HCT116 (cell line): ENCODE results near the gene DLG5. TPM values are rescaled to one million over a fixed set of nuclear protein-coding genes. Genes with fewer than 3 reads are reported as not detected.

Source experiments
- ATAC-seq: fragments of 200-7000 bp; cut with Tn5 transposase; 2 replicates; pipeline ENCODE4 v1.9.1; 2020; ENCODE audit warnings: mild to moderate bottlenecking, moderate library complexity
- BruUV-seq: library from RNA; stranded (reverse); fragments of 400-500 nt; replicated peaks from 2 replicates; lab custom pipeline; 2021; lab: Mats Ljungman, UMichigan
- CTCF ChIA-PET: fragments of 300-600 bp; sonication (Branson Sonifier 250); formaldehyde crosslinking; loops from one replicate; lab custom pipeline; 2021; ENCODE audit warnings: antibody characterized with exemption; lab: Charles Lee
- POLR2A ChIA-PET: fragments of 300-600, 350-600 bp; sonication (Branson Sonifier 250); formaldehyde crosslinking; loops from one replicate; lab custom pipeline; 2021; ENCODE audit warnings: antibody characterized with exemption; lab: Charles Lee
- RAD21 ChIA-PET, 2 experiments: fragments of 300-600 bp; sonication (Branson Sonifier 250); formaldehyde crosslinking; loops; one replicate each; lab custom pipeline; 2023; ENCODE audit warnings: low total read pairs in 2 of 2; ENCODE audit not compliant: uncharacterized antibody in 2 of 2, unreplicated experiment in 2 of 2, low non-redundant PET in 1 of 2; lab: Charles Lee
- DNase-seq: peaks from one replicate; pipeline ENCODE4 v3.0.0-alpha.2; 2010; ENCODE audit warnings: low read depth, low spot score
- H2AFZ ChIP-seq: fragments of 200-600 bp; shearing (Covaris generic), sonication (generic); 2 replicates; pipeline ENCODE4 v1.6.1; 2017; ENCODE audit warnings: low read depth, mixed run types, mixed read lengths, antibody characterized with exemption, low read length; ENCODE audit not compliant: poor library complexity, severe bottlenecking
- H3K27ac ChIP-seq: 2 replicates; pipeline ENCODE4 v1.5.1; 2012; ENCODE audit warnings: low read depth, low read length
- H3K27me3 ChIP-seq: fragments of 200-600 bp; sonication (generic); 2 replicates; pipeline ENCODE4 v1.6.1; 2016; ENCODE audit warnings: mixed run types, low read length, mixed read lengths; ENCODE audit not compliant: insufficient read depth
- H3K36me3 ChIP-seq, 2 experiments: fragments of 200-500 bp in 1 of 2; fragments of 200-600 bp in 1 of 2; sonication (Bioruptor generic) in 1 of 2; sonication (generic) in 1 of 2; 2 replicates each; pipeline versions ENCODE4 v1.5.1 to v1.6.1; 2014 to 2016; ENCODE audit warnings: low read length in 2 of 2, inconsistent platforms in 1 of 2, mixed read lengths in 1 of 2, mixed run types in 1 of 2; ENCODE audit not compliant: insufficient read depth in 2 of 2, control insufficient read depth in 1 of 2
- H3K4me1 ChIP-seq, 2 experiments: fragments of 200-600 bp in 1 of 2; sonication (generic) in 1 of 2; 2 replicates each; pipeline versions ENCODE4 v1.5.1 to v1.6.1; 2012 to 2017; ENCODE audit warnings: low read length in 2 of 2, inconsistent platforms in 1 of 2, mild to moderate bottlenecking in 1 of 2, mixed read lengths in 1 of 2, mixed run types in 1 of 2, moderate library complexity in 1 of 2; ENCODE audit not compliant: insufficient read depth in 2 of 2, control insufficient read depth in 1 of 2
- H3K4me2 ChIP-seq: fragments of 200-600 bp; sonication (generic); 2 replicates; pipeline ENCODE4 v1.6.1; 2017; ENCODE audit warnings: mixed run types, low read length, mixed read lengths
- H3K4me3 ChIP-seq, 2 experiments: fragments of 200-600 bp in 1 of 2; sonication (generic) in 1 of 2; replicated peaks in 1 of 2; 2 replicates each; pipeline ENCODE4 v1.5.1; 2011 to 2016; ENCODE audit warnings: low read length in 2 of 2, control low read depth in 1 of 2, low read depth in 1 of 2, mild to moderate bottlenecking in 1 of 2, mixed read lengths in 1 of 2, mixed run types in 1 of 2
- H3K79me2 ChIP-seq: fragments of 200-600 bp; sonication (generic); 2 replicates; pipeline ENCODE4 v1.6.1; 2017; ENCODE audit warnings: mild to moderate bottlenecking, mixed run types, low read length, moderate library complexity, mixed read lengths; ENCODE audit not compliant: insufficient read depth
- H3K9ac ChIP-seq: fragments of 200-600 bp; sonication (generic); 2 replicates; pipeline ENCODE4 v1.6.1; 2016; ENCODE audit warnings: low read length, mixed read lengths
- H3K9me2 ChIP-seq: fragments of 200-600 bp; sonication (generic), shearing (Covaris generic); 2 replicates; pipeline ENCODE4 v1.6.1; 2017; ENCODE audit warnings: mixed run types, mild to moderate bottlenecking, moderate library complexity; ENCODE audit not compliant: insufficient read depth
- H3K9me3 ChIP-seq, 2 experiments: fragments of 200-500 bp in 1 of 2; fragments of 200-600 bp in 1 of 2; sonication (Bioruptor generic) in 1 of 2; sonication (generic) in 1 of 2; 2 replicates each; pipeline ENCODE4 v1.6.1; 2014 to 2017; ENCODE audit warnings: low read length in 2 of 2, mixed read lengths in 2 of 2, inconsistent platforms in 1 of 2, low read depth in 1 of 2, mild to moderate bottlenecking in 1 of 2, mixed run types in 1 of 2, moderate library complexity in 1 of 2; ENCODE audit not compliant: control insufficient read depth in 1 of 2, insufficient read depth in 1 of 2
- H4K20me1 ChIP-seq: fragments of 200-600 bp; sonication (generic), shearing (Covaris generic); 2 replicates; pipeline ENCODE4 v1.6.1; 2017; ENCODE audit warnings: mixed run types, mild to moderate bottlenecking, moderate library complexity; ENCODE audit not compliant: insufficient read depth
- CBX3 ChIP-seq: IDR thresholded peaks from 2 replicates; pipeline ENCODE4 v1.6.1; 2012; ENCODE audit warnings: low read depth
- CEBPB ChIP-seq: IDR thresholded peaks from 2 replicates; pipeline ENCODE4 v1.6.1; 2012; ENCODE audit warnings: low read depth
- EGR1 ChIP-seq: IDR thresholded peaks from 2 replicates; pipeline ENCODE4 v1.6.1; 2012; ENCODE audit warnings: low read depth
- EZH2phosphoT487 ChIP-seq: fragments of 200-600 bp; IDR thresholded peaks from 2 replicates; pipeline ENCODE4 v1.6.1; 2018; ENCODE audit warnings: antibody characterized with exemption, borderline replicate concordance
- FOSL1 ChIP-seq: IDR thresholded peaks from 2 replicates; pipeline ENCODE4 v1.6.1; 2012; ENCODE audit warnings: low read depth
- JUND ChIP-seq: IDR thresholded peaks from 2 replicates; pipeline ENCODE4 v1.6.1; 2012
- POLR2A ChIP-seq: IDR thresholded peaks from 2 replicates; pipeline ENCODE4 v1.7.0; 2011; ENCODE audit warnings: borderline replicate concordance; ENCODE audit not compliant: insufficient read depth, insufficient read length; ENCODE audit errors: extremely low read depth
- POLR2AphosphoS5 ChIP-seq: IDR thresholded peaks from 2 replicates; pipeline ENCODE4 v1.6.1; 2011; ENCODE audit warnings: mild to moderate bottlenecking, low read depth, low read length, moderate library complexity
- RAD21 ChIP-seq: IDR thresholded peaks from 2 replicates; pipeline ENCODE4 v1.6.1; 2012; ENCODE audit warnings: low read depth, mild to moderate bottlenecking
- SIN3A ChIP-seq: IDR thresholded peaks from 2 replicates; pipeline ENCODE4 v1.6.1; 2012; ENCODE audit warnings: low read depth
- SP1 ChIP-seq: IDR thresholded peaks from 2 replicates; pipeline ENCODE4 v1.6.1; 2012; ENCODE audit warnings: low read depth
- SRF ChIP-seq: IDR thresholded peaks from 2 replicates; pipeline ENCODE4 v1.6.1; 2012; ENCODE audit warnings: low read depth
- TCF7L2 ChIP-seq: IDR thresholded peaks from 2 replicates; pipeline ENCODE4 v1.7.0; 2011; ENCODE audit warnings: borderline replicate concordance, inconsistent platforms; ENCODE audit not compliant: insufficient read depth, insufficient read length; ENCODE audit errors: extremely low read depth
- YY1 ChIP-seq: IDR thresholded peaks from 2 replicates; pipeline ENCODE4 v1.6.1; 2011; ENCODE audit warnings: low read length, low read depth, moderate library complexity, mild to moderate bottlenecking; ENCODE audit not compliant: insufficient replicate concordance; ENCODE audit errors: extremely low read depth
- intact Hi-C: fragments of 100-400 bp; cut with micrococcal nuclease; formaldehyde crosslinking; loops from 2 replicates; pipeline ENCODE4 v1.10.0; 2022
- total RNA-seq: library from RNA; stranded (reverse); gene quantifications from one replicate; pipeline ENCODE4 v1.2.1, GENCODE V29; 2021; ENCODE audit not compliant: unreplicated experiment
- TF ChIP-seq, protein P1 (sequence below), 3 experiments: fragments of 200-600 bp in 1 of 3; sonication (generic) in 1 of 3; IDR thresholded peaks in 2 of 3; conservative IDR thresholded peaks in 1 of 3; 2 replicates each; pipeline ENCODE4 v1.5.1; 2012 to 2017; ENCODE audit warnings: low read depth in 2 of 3, low read length in 2 of 3, antibody characterized with exemption in 1 of 3, borderline replicate concordance in 1 of 3, control low read depth in 1 of 3, mild to moderate bottlenecking in 1 of 3, mixed read lengths in 1 of 3, mixed run types in 1 of 3, moderate library complexity in 1 of 3; ENCODE audit not compliant: insufficient read depth in 1 of 3
- TF ChIP-seq, protein P2 (sequence below): IDR thresholded peaks from 2 replicates; pipeline ENCODE4 v1.6.1; 2012
- TF ChIP-seq, protein P3 (sequence below): IDR thresholded peaks from 2 replicates; pipeline ENCODE4 v1.6.1; 2011; ENCODE audit warnings: mild to moderate bottlenecking, low read length, moderate library complexity; ENCODE audit not compliant: insufficient replicate concordance; ENCODE audit errors: extremely low read depth

Gene DLG5
- total RNA-seq, 1 experiment from 2014 or later, result 44.8 TPM

DNA sequence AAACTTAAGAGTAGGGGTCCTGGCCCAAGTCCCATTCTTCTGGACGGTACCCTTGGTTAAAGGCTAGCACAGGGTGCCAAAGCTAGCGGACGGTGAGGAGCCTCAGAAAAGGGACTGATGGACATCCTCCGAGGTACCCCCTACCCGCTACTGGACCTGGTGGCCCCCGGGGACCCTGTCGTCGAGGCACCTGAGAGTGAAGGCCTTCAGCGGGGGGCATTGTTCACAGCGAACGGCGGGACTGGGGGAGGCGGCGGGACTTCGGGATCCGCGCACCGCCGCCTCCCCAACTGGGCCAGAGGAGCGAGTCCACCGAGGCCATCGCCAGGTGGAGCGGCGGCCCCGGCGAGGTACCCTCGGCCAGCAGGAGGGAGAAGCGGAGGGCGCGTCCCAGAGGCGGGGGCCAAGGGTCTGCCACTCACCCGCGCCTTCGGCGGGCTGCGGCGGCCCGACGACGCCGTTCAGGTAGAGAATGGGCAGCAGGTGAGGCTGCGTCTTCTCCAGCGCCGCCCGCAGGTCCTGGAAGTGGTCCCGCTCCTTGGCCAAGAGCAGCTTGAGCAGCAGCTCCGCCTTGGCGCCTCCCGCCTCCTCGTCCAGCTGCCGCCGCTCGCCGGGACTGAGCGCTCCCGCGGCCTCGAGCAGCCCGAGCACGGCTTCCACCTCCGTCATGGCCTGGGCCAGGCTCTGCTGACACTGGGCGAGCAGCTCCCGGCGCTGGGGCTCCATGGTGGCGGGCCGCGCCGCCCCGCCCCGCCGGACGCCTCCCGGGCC, 575 bp downstream of the DLG5 start:
- DNase-seq (no peak), ATAC-seq (peak; percentile 65)
- Histone ChIP-seq H3K9ac (peak overlapping the region; percentile 77), H4K20me1 (no peaks in the 10 kb centered on the region), H3K27me3 (no peaks in the 10 kb centered on the region), H3K36me3 (no peaks in the 10 kb centered on the region)
- TF ChIP-seq POLR2A (peak; percentile 7), EZH2phosphoT487 (no peak)
- TF ChIP-seq, all 23 proteins: peak for 1
- Histone ChIP-seq H3K9me2 (no peaks in the 10 kb centered on the region), H3K27ac (peak overlapping the region; percentile 77), H2AFZ (no peak overlapping the region), H3K4me2 (peak overlapping the region; percentile 97), H3K9me3 (no peaks in the 10 kb centered on the region), H3K4me1 (peaks cover 9 to 27% of the 10 kb centered on the region in 2 experiments; a peak in 3 of 4 replicates), H3K4me3 (peak overlapping the region; percentile 73 to 75), H3K79me2 (peaks cover 50% of the 10 kb centered on the region)
- intact Hi-C loops, result no loop called here
- ChIA-PET POLR2A (interaction anchor here (0.5 kb wide), 1 partner anchor 24 kb away, joined by 3 read pairs; no protein-coding TSS in a partner anchor), RAD21 (no interaction called here), CTCF (no interaction called here)
- no TSS peak for BruUV-seq

DNA sequence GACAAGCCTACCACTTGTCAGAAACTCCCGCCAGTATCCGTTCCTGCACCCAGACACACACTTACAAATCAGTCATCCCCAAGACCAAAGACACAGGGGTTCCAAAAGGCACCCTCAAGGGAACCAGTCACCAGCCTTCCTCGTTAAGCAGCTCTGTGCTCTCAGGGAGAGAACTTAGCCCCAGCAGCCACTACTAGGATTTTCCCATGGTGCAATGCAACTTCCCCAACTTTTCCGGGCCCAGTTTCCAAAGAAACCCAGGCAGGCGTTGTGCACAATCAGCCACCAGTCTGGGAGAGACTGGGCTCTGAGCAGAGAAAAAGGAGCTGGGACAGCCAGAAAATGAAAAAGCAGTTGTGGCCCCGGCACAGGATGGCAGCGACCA, 1.2 kb downstream of the DLG5 start:
- Histone ChIP-seq H3K79me2 (peaks cover 55% of the 10 kb centered on the region), H3K4me2 (peak overlapping the region; percentile 97), H3K36me3 (no peaks in the 10 kb centered on the region), H3K27me3 (no peaks in the 10 kb centered on the region), H3K4me3 (peak overlapping the region; percentile 73 to 75), H3K27ac (peak overlapping the region; percentile 77), H3K9ac (peak overlapping the region; percentile 77), H3K9me3 (no peaks in the 10 kb centered on the region), H3K9me2 (no peaks in the 10 kb centered on the region), H4K20me1 (no peaks in the 10 kb centered on the region; the same call in 1 of the 2 replicates), H2AFZ (no peak overlapping the region), H3K4me1 (peaks cover 9 to 29% of the 10 kb centered on the region in 2 experiments; a peak in 3 of 4 replicates)
- ChIA-PET RAD21 (no interaction called here), CTCF (no interaction called here), POLR2A (no interaction called here)
- BruUV-seq, result no TSS peak
- ATAC-seq, result peak; percentile 35
- intact Hi-C loops, result no loop called here
- no peak for DNase-seq
- no peak for TF ChIP-seq JUND
- no peak for TF ChIP-seq SRF
- TF ChIP-seq CEBPB, result no peak
- no peak for TF ChIP-seq YY1
- no peak for TF ChIP-seq EGR1
- no peak for TF ChIP-seq CBX3
- TF ChIP-seq, protein P1, sequence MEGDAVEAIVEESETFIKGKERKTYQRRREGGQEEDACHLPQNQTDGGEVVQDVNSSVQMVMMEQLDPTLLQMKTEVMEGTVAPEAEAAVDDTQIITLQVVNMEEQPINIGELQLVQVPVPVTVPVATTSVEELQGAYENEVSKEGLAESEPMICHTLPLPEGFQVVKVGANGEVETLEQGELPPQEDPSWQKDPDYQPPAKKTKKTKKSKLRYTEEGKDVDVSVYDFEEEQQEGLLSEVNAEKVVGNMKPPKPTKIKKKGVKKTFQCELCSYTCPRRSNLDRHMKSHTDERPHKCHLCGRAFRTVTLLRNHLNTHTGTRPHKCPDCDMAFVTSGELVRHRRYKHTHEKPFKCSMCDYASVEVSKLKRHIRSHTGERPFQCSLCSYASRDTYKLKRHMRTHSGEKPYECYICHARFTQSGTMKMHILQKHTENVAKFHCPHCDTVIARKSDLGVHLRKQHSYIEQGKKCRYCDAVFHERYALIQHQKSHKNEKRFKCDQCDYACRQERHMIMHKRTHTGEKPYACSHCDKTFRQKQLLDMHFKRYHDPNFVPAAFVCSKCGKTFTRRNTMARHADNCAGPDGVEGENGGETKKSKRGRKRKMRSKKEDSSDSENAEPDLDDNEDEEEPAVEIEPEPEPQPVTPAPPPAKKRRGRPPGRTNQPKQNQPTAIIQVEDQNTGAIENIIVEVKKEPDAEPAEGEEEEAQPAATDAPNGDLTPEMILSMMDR (IDR thresholded peaks at IDR 0.05 in 2 of 3, conservative IDR thresholded peaks at IDR 0.05 in 1 of 3; ENCODE audit: borderline replicate concordance in 1 of 3, insufficient read depth in 1 of 3, low read depth in 2 of 3, low read length in 2 of 3), result no peak
- TF ChIP-seq, protein P2, sequence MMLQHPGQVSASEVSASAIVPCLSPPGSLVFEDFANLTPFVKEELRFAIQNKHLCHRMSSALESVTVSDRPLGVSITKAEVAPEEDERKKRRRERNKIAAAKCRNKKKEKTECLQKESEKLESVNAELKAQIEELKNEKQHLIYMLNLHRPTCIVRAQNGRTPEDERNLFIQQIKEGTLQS, result no peak
- TF ChIP-seq RAD21, result no peak
- TF ChIP-seq SIN3A, result no peak
- TF ChIP-seq, protein P3, sequence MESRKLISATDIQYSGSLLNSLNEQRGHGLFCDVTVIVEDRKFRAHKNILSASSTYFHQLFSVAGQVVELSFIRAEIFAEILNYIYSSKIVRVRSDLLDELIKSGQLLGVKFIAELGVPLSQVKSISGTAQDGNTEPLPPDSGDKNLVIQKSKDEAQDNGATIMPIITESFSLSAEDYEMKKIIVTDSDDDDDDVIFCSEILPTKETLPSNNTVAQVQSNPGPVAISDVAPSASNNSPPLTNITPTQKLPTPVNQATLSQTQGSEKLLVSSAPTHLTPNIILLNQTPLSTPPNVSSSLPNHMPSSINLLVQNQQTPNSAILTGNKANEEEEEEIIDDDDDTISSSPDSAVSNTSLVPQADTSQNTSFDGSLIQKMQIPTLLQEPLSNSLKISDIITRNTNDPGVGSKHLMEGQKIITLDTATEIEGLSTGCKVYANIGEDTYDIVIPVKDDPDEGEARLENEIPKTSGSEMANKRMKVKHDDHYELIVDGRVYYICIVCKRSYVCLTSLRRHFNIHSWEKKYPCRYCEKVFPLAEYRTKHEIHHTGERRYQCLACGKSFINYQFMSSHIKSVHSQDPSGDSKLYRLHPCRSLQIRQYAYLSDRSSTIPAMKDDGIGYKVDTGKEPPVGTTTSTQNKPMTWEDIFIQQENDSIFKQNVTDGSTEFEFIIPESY, result no peak
- TF ChIP-seq POLR2AphosphoS5, result no peak
- no peak for TF ChIP-seq TCF7L2
- no peak for TF ChIP-seq FOSL1
- TF ChIP-seq SP1, result no peak
